ENCODE results near the gene THADA.
"Not testable (repeated sequence)": the region's sequence is repeated elsewhere in the genome, so short reads cannot be mapped to it uniquely, and the experiment has no call there.

Gene THADA

GRCh38 chr2:43318791-43319190, 277.0 kb downstream of the THADA start:
- peak; percentile 77 for DNase-seq

GRCh38 chr2:43317680-43318079, 278.2 kb downstream of the THADA start:
- peak; percentile 39 for DNase-seq

GRCh38 chr2:43317194-43317593, 278.6 kb downstream of the THADA start:
- no peak for DNase-seq

GRCh38 chr2:43315482-43315881, 280.4 kb downstream of the THADA start:
- DNase-seq: no peak

- no peak for DNase-seq
Observed at GRCh38 chr2:43314299-43314927, 281.4 kb downstream of the THADA start.

GRCh38 chr2:43313642-43314017, 282.2 kb downstream of the THADA start:
- no peak for DNase-seq

GRCh38 chr2:43312755-43313641, 282.8 kb downstream of the THADA start:
- DNase-seq: peak; percentile 38

- DNase-seq: peak; percentile 58
Observed at GRCh38 chr2:43311276-43311675, 284.6 kb downstream of the THADA start.

GRCh38 chr2:43309935-43310334, 285.9 kb downstream of the THADA start:
- DNase-seq: no peak

GRCh38 chr2:43307973-43308372, 287.9 kb downstream of the THADA start:
- DNase-seq: no peak

- DNase-seq: no peak
Observed at GRCh38 chr2:43307046-43307445, 288.8 kb downstream of the THADA start.

- DNase-seq: no peak
Observed at GRCh38 chr2:43306197-43306596, 289.6 kb downstream of the THADA start.

- DNase-seq: no peak
Observed at GRCh38 chr2:43305517-43305916, 290.3 kb downstream of the THADA start.

- DNase-seq: no peak
Observed at GRCh38 chr2:43305012-43305411, 290.8 kb downstream of the THADA start.

GRCh38 chr2:43303889-43304288, 291.9 kb downstream of the THADA start:
- DNase-seq: no peak

- DNase-seq: no peak
Observed at GRCh38 chr2:43302961-43303494, 292.8 kb downstream of the THADA start.

GRCh38 chr2:43302182-43302960, 293.5 kb downstream of the THADA start:
- DNase-seq: no peak

GRCh38 chr2:43300781-43301583, 294.9 kb downstream of the THADA start:
- DNase-seq: no peak

- DNase-seq: no peak
Observed at GRCh38 chr2:43300222-43300621, 295.6 kb downstream of the THADA start.

GRCh38 chr2:43298500-43298899, 297.3 kb downstream of the THADA start:
- no peak for DNase-seq

- DNase-seq: not testable (repeated sequence)
Observed at GRCh38 chr2:43297740-43298139, 298.1 kb downstream of the THADA start.

GRCh38 chr2:43294973-43295603, 300.8 kb downstream of the THADA start:
- peak; percentile 37 for DNase-seq

All from fibroblast of skin of scalp (primary cell).